ENCODE results near the gene PLAAT5. TPM values are rescaled to one million over a fixed set of nuclear protein-coding genes. Genes with fewer than 3 reads are reported as not detected.
"Not testable (repeated sequence)": the region's sequence is repeated elsewhere in the genome, so short reads cannot be mapped to it uniquely, and the experiment has no call there.

PLAAT5 gene
- polyA plus RNA-seq, 3 donors from 2014 or later = 0.63 to 3.8 (median 1.5) TPM

DNA sequence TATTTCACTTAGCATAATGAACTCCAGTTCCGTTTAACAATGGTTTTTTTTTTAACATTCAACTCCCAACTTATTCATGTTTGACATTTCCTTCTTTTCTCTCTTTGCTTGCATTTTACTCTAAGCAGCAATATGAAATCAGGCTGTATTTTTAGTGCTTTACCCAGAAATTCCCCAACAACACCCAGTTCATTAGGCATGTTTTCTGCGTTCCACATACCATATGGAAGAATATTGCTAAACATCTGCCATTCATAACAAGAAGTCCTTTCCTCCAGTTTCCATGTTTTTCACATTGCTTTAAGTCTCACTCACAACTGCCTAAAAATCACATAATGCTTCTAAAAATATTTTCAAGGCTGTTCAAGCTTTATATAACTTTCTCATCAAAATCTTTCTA is 45.8 kb downstream of the PLAAT5 start:
- Mint-ChIP-seq H3K36me3 (no peaks in the 10 kb centered on the region), H3K9me3 (peaks cover 0 to 2% (median 0%) of the 10 kb centered on the region in 6 donors), H3K4me1 (peaks cover 11 to 20% of the 10 kb centered on the region in 2 donors), H3K27me3 (ENCODE audit: low read depth in 3 of 3) (peaks cover 0 to 7% (median 3%) of the 10 kb centered on the region in 3 donors), H3K27ac (no peak overlapping the region), H3K4me3 (no peak overlapping the region)
- no peak for DNase-seq

DNA sequence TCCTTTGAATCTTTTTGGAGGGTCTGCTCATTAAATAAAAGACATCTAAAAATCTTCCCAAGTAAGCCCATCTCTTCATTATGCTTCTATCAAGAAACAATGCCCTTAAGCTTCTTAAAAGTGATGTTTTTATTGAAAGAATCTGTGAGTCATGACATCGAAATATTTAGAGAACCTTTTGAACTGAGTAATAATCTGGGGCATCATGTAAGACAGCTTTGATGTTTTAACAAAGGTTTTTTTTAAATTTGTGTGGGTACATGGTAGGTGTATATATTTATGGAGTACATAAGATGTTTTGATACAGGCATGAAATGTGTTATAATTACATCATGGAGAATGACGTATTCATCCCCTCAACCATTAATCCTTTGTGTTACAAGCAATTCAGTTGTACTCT is 46.8 kb downstream of the PLAAT5 start:
- Mint-ChIP-seq H3K27me3 (ENCODE audit: low read depth in 3 of 3) (peaks cover 0 to 7% (median 3%) of the 10 kb centered on the region in 3 donors), H3K4me1 (peaks cover 11 to 20% of the 10 kb centered on the region in 2 donors)

GRCh38 chr11:63443714-63444113 is 47.3 kb downstream of the PLAAT5 start:
- Mint-ChIP-seq H3K36me3 (no peaks in the 10 kb centered on the region), H3K27ac (no peak overlapping the region), H3K4me1 (peaks cover 11 to 20% of the 10 kb centered on the region in 2 donors), H3K27me3 (ENCODE audit: low read depth in 3 of 3) (peaks cover 0 to 7% (median 3%) of the 10 kb centered on the region in 3 donors), H3K4me3 (no peak overlapping the region), H3K9me3 (peaks cover 0 to 3% (median 0%) of the 10 kb centered on the region in 6 donors)
- no peak for DNase-seq

More for the DNA sequence above, 46.8 kb downstream of the PLAAT5 start:
- Mint-ChIP-seq H3K9me3 (peaks cover 0 to 3% (median 0%) of the 10 kb centered on the region in 6 donors), H3K36me3 (no peaks in the 10 kb centered on the region), H3K4me3 (no peak overlapping the region), H3K27ac (no peak overlapping the region)
- DNase-seq = no peak

DNA sequence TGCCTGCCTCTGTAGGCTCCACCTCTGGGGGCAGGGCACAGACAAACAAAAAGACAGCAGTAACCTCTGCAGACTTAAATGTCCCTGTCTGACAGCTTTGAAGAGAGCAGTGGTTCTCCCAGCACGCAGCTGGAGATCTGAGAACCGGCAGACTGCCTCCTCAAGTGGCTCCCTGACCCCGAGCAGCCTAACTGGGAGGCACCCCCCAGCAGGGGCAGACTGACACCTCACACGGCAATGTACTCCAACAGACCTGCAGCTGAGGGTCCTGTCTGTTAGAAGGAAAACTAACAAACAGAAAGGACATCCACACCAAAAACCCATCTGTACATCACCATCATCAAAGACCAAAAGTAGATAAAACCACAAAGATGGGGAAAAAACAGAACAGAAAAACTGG is 55.1 kb downstream of the PLAAT5 start:
- H3K36me3 Mint-ChIP-seq, H3K4me3 Mint-ChIP-seq, H3K4me1 Mint-ChIP-seq, H3K9me3 Mint-ChIP-seq, DNase-seq, H3K27ac Mint-ChIP-seq: not testable (repeated sequence)
- peaks cover 3 to 26% (median 9%) of the 10 kb centered on the region in 3 donors for H3K27me3 Mint-ChIP-seq (ENCODE audit: low read depth in 3 of 3)

GRCh38 chr11:63435351-63435750 is 55.6 kb downstream of the PLAAT5 start:
- H3K27ac Mint-ChIP-seq, DNase-seq, H3K9me3 Mint-ChIP-seq, H3K36me3 Mint-ChIP-seq, H3K4me1 Mint-ChIP-seq, H3K4me3 Mint-ChIP-seq: not testable (repeated sequence)
- peaks cover 3 to 27% (median 9%) of the 10 kb centered on the region in 3 donors for H3K27me3 Mint-ChIP-seq (ENCODE audit: low read depth in 3 of 3)

- not testable (repeated sequence) for H3K9me3 Mint-ChIP-seq, H3K36me3 Mint-ChIP-seq, H3K4me3 Mint-ChIP-seq, H3K4me1 Mint-ChIP-seq, DNase-seq, H3K27ac Mint-ChIP-seq
- peaks cover 5 to 26% (median 12%) of the 10 kb centered on the region in 3 donors for H3K27me3 Mint-ChIP-seq (ENCODE audit: low read depth in 3 of 3)
Measured at GRCh38 chr11:63430731-63431130, 60.2 kb downstream of the PLAAT5 start.

- no peak for DNase-seq
- H3K27ac Mint-ChIP-seq = no peak overlapping the region
- no peaks in the 10 kb centered on the region for H3K4me1 Mint-ChIP-seq
- H3K9me3 Mint-ChIP-seq = peaks cover 0 to 1% (median 0%) of the 10 kb centered on the region in 6 donors
- no peak overlapping the region for H3K4me3 Mint-ChIP-seq
- H3K36me3 Mint-ChIP-seq = no peaks in the 10 kb centered on the region
- peaks cover 2 to 15% (median 15%) of the 10 kb centered on the region in 3 donors for H3K27me3 Mint-ChIP-seq (ENCODE audit: low read depth in 3 of 3)
Measured at GRCh38 chr11:63427971-63428508, 62.9 kb downstream of the PLAAT5 start.

GRCh38 chr11:63417174-63417852 is 73.7 kb downstream of the PLAAT5 start:
- peaks cover 0 to 1% (median 0%) of the 10 kb centered on the region in 6 donors for H3K9me3 Mint-ChIP-seq
- no peak for DNase-seq
- H3K36me3 Mint-ChIP-seq = no peaks in the 10 kb centered on the region
- H3K27ac Mint-ChIP-seq = no peak overlapping the region
- H3K27me3 Mint-ChIP-seq (ENCODE audit: low read depth in 3 of 3) = peaks cover 2 to 11% (median 9%) of the 10 kb centered on the region in 3 donors
- peaks cover 0 to 2% of the 10 kb centered on the region in 2 donors for H3K4me1 Mint-ChIP-seq
- no peak overlapping the region for H3K4me3 Mint-ChIP-seq

Other genes starting within 250 kb of the PLAAT5 start
- gene SLC22A25, start 247.6 kb downstream of the PLAAT5 start, polyA plus RNA-seq = not detected
- not detected for gene SLC22A9, start 121.4 kb downstream of the PLAAT5 start, polyA plus RNA-seq
- gene LGALS12, start 14.9 kb upstream of the PLAAT5 start, polyA plus RNA-seq = 1 to 10 TPM in 1 of 3 donors, not detected in 2; 1.7 TPM
- gene PLAAT4, start 45.6 kb upstream of the PLAAT5 start, polyA plus RNA-seq = 100 to 1,000 TPM; 886 to 933 (median 906) TPM
- 1 to 10 TPM in 2 of 3 donors, not detected in 1; 2.8 to 3.0 TPM for gene PLAAT2, start 72.2 kb upstream of the PLAAT5 start, polyA plus RNA-seq
- 10 to 100 TPM; 63.6 to 85.2 (median 84.6) TPM for gene PLAAT3, start 123.3 kb upstream of the PLAAT5 start, polyA plus RNA-seq
- gene ATL3, start 180.2 kb upstream of the PLAAT5 start, polyA plus RNA-seq = 10 to 100 TPM; 28.0 to 33.7 (median 29.8) TPM
- gene RTN3, start 190.3 kb upstream of the PLAAT5 start, polyA plus RNA-seq = 10 to 100 TPM; 47.8 to 87.9 (median 62.6) TPM

All from immature natural killer cell (primary cell).